Right lobe of liver (tissue), 6 donors: ENCODE data around the gene ARHGAP42. TPM values are rescaled to one million over a fixed set of nuclear protein-coding genes. Genes with fewer than 3 reads are reported as not detected.

Experiments
- ATAC-seq, 4 donors: fragments of 200-7000 bp; cut with Tn5 transposase; one replicate each; pipeline ENCODE4 v1.9.1; 2020; ENCODE audit warnings: mild to moderate bottlenecking in 4 of 4, moderate library complexity in 4 of 4
- DNase-seq, 3 donors: peaks; one replicate each; pipeline ENCODE4 v3.0.0-alpha.2; 2020
- H3K27ac ChIP-seq, 3 donors: fragments of 200-600 bp; one replicate each; pipeline ENCODE4 v1.8.0; 2022
- H3K27me3 ChIP-seq, 2 donors: fragments of 200-600 bp; one replicate each; pipeline ENCODE4 v1.8.0; 2022
- H3K36me3 ChIP-seq, 4 donors: fragments of 200-600 bp; sonication (generic) in 1 of 4; one replicate each; pipeline versions ENCODE4 v1.5.1 to v1.8.0; 2017 to 2022; ENCODE audit warnings: control low read depth in 1 of 4
- H3K4me1 ChIP-seq, 4 donors: fragments of 200-600 bp; sonication (generic) in 1 of 4; one replicate each; pipeline versions ENCODE4 v1.5.1 to v1.8.0; 2017 to 2022; ENCODE audit warnings: control low read depth in 1 of 4
- H3K4me3 ChIP-seq, 3 donors: fragments of 200-600 bp; one replicate each; pipeline ENCODE4 v1.8.0; 2022
- H3K9me3 ChIP-seq, 4 donors: fragments of 200-600 bp; sonication (generic) in 1 of 4; one replicate each; pipeline versions ENCODE4 v1.5.1 to v1.8.0; 2017 to 2022; ENCODE audit warnings: control low read depth in 1 of 4
- POLR2A ChIP-seq: fragments of 450-650 bp; IDR thresholded peaks from one replicate; pipeline ENCODE4 v1.6.1; 2017; ENCODE audit warnings: antibody characterized with exemption, mild to moderate bottlenecking
- WGBS: methylation state at CpG from one replicate; pipeline ENCODE4 v1.1.6; 2018; ENCODE audit warnings: low coverage, low lambda C conversion rate; ENCODE audit not compliant: insufficient coverage; ENCODE audit errors: missing lambda C conversion rate; 5-methylcytosine and 5-hydroxymethylcytosine counted together
- intact Hi-C, 2 donors: fragments of 100-400 bp; cut with DNase I; formaldehyde crosslinking; loops; one replicate each; pipeline versions ENCODE4 v1.11.2 to v1.14.1; 2022
- total RNA-seq, 6 experiments: library from RNA; depleted of rRNA in 2 of 6; stranded (reverse); fragments of >200 nt in 2 of 6; fragmentation: NEBNext Ultra II Directional in 3 of 6; extraction: Animal tissue kit (Norgen Biotek cat#: 25700) in 3 of 6; gene quantifications; one replicate each; pipeline versions ENCODE4 v1.1.0 to v1.2.4, GENCODE V29; 2016 to 2023
- TF ChIP-seq, protein P1 (sequence below), 4 donors: fragments of 200-600 bp in 3 of 4; fragments of 450-650 bp in 1 of 4; IDR thresholded peaks; one replicate each; pipeline versions ENCODE4 v1.5.1 to v1.8.0; 2016 to 2022; ENCODE audit warnings: antibody characterized with exemption in 4 of 4, mild to moderate bottlenecking in 2 of 4
- donor health status: DM: no; HTN: yes; CAD: no.
- donor health status: DM: no; HTN: no; CAD: no.
- donor health status: DM: no; HTN: no; CAD: no.
- donor health status: DM: no; HTN: yes; CAD: no.
- donor health status: DM: no; HTN: yes; CAD: no.

The ARHGAP42 gene
- total RNA-seq, 6 experiments from 2014 or later = 8.7 to 15.8 (median 13.1) TPM

- Histone ChIP-seq H3K4me3 (no peak overlapping the region), H3K9me3 (no peaks in the 10 kb centered on the region), H3K36me3 (no peaks in the 10 kb centered on the region), H3K27me3 (no peaks in the 10 kb centered on the region), H3K27ac (no peak overlapping the region), H3K4me1 (peaks cover 0 to 6% (median 2%) of the 10 kb centered on the region in 4 donors)
- ATAC-seq (no peak), DNase-seq (no peak)
- 44% methylated on average over 4 of the region's 4 CpGs for WGBS
- TF ChIP-seq POLR2A = no peak
- TF ChIP-seq, protein P1, sequence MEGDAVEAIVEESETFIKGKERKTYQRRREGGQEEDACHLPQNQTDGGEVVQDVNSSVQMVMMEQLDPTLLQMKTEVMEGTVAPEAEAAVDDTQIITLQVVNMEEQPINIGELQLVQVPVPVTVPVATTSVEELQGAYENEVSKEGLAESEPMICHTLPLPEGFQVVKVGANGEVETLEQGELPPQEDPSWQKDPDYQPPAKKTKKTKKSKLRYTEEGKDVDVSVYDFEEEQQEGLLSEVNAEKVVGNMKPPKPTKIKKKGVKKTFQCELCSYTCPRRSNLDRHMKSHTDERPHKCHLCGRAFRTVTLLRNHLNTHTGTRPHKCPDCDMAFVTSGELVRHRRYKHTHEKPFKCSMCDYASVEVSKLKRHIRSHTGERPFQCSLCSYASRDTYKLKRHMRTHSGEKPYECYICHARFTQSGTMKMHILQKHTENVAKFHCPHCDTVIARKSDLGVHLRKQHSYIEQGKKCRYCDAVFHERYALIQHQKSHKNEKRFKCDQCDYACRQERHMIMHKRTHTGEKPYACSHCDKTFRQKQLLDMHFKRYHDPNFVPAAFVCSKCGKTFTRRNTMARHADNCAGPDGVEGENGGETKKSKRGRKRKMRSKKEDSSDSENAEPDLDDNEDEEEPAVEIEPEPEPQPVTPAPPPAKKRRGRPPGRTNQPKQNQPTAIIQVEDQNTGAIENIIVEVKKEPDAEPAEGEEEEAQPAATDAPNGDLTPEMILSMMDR (IDR thresholded peaks at IDR 0.05) = no peak
- intact Hi-C loops = loop anchor here in 1 of 2 donors (10.0 kb wide), 1 partner anchor 173 kb away; the partner anchor contains the start of gene ARHGAP42
These were observed 170.3 kb downstream of the ARHGAP42 start for GRCh38 chr11:100857236-100858005.

DNA sequence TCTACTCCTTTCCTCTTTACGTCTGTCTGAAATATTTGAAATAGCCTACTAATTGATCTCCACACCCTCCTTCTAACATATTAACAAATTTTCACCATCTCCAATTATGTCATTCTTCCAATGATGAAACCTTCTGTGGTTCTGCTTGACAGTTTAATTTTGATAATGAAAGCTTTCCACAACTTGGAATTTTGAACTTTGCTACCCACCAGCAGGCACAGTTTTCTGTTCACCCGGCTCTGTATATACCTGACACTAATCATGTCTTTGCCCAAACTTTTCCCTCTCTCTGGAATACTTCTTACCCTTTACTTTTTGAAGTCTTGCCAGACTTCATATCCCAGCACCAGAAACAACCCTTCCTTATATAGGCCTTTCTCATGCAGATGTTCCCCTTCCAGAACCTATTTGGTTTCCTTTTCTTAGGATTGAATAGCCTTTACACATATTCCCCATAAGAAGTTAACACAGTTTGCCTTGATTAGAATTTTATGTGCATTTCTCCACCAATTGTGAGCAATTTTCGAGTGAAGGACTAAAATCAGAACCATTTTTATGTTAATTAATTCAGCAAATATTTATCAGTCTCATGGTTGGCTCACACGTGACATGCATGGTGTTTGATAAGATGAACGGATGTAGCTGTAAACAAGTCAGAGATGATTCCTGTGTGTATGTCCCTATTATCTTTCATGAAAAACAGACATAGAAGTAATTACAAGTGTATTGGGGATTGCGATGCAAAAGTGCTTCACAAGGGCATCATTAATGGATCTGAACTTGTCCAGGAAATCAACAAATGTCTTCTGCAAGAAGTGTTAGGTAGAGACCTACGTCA, 173.4 kb downstream of the ARHGAP42 start:
- intact Hi-C loops = no loop called here
- H3K4me3 ChIP-seq = no peak overlapping the region
- DNase-seq = no peak
- peak overlapping the region in 1 of 3 donors; percentile 1 for H3K27ac ChIP-seq
- TF ChIP-seq, protein P1 (IDR thresholded peaks at IDR 0.05) = no peak
- no peak for TF ChIP-seq POLR2A
- WGBS = 55% methylated on average over 7 of the region's 7 CpGs
- no peaks in the 10 kb centered on the region for H3K27me3 ChIP-seq
- no peaks in the 10 kb centered on the region for H3K36me3 ChIP-seq
- peak in 3 of 4 donors; percentile 32 to 58 (median 42) for ATAC-seq
- H3K4me1 ChIP-seq = peaks cover 0 to 15% (median 2%) of the 10 kb centered on the region in 4 donors
- H3K9me3 ChIP-seq = no peaks in the 10 kb centered on the region

DNA sequence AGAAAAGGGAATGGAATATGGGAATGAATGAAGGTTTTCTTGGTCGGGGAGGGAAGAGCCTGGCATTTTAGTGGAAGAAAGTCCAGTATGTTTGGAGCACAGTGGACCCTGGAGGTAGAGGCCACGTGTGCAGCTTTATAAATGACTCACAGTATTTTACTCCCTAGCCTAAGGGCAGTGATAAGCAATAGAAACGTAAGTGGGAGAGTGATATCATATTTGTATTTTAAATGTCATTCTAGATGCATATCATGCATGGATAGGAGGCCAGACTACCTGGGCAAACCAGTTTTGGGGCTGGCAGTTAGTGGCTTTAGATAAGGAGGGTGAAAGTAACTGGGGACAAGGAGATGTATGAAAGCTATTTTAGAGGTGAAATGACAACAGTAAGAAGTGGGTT, 174.1 kb downstream of the ARHGAP42 start:
- no peak for ATAC-seq
- no peaks in the 10 kb centered on the region for H3K36me3 ChIP-seq
- TF ChIP-seq POLR2A = no peak
- TF ChIP-seq, protein P1 (IDR thresholded peaks at IDR 0.05) = no peak
- H3K9me3 ChIP-seq = no peaks in the 10 kb centered on the region
- no peak overlapping the region for H3K4me3 ChIP-seq
- DNase-seq = no peak
- WGBS = 78% methylated on average over 3 of the region's 3 CpGs
- no peaks in the 10 kb centered on the region for H3K27me3 ChIP-seq
- H3K27ac ChIP-seq = no peak overlapping the region
- H3K4me1 ChIP-seq = peaks cover 0 to 15% (median 2%) of the 10 kb centered on the region in 4 donors
- intact Hi-C loops = no loop called here

DNA sequence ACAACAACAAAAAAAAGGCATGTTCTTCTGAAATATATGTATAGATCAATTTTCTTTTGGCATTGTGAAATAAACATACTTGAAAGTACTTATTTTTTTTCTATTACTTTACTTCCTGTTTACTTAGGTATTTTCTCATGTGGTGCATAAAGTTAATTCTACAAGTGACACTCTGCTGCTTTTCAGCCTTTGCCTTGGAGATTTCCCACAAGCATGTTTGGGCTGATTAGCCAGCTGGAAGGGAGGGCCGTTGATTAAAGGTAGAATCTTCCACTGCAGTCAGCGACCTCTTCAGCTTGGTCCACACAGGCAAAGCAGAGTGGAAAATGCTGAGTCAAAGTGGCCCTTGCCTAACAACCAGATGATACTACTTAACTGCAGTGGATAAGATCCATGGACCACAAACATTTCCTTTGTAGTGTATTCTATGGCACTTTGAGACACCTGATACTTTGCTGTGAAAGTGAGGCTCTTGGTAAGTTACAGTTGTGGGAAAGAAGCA, 176.0 kb downstream of the ARHGAP42 start:
- Histone ChIP-seq H3K36me3 (no peaks in the 10 kb centered on the region), H3K9me3 (no peaks in the 10 kb centered on the region), H3K4me3 (no peak overlapping the region), H3K4me1 (peaks cover 0 to 15% (median 2%) of the 10 kb centered on the region in 4 donors), H3K27me3 (no peaks in the 10 kb centered on the region), H3K27ac (peak overlapping the region in 1 of 3 donors; percentile 34)
- no peak for TF ChIP-seq POLR2A
- TF ChIP-seq, protein P1 (IDR thresholded peaks at IDR 0.05) = no peak
- ATAC-seq = peak; percentile 66 to 96 (median 76)
- intact Hi-C loops = no loop called here
- WGBS = 25% methylated on average over 2 of the region's 2 CpGs
- DNase-seq = peak in 1 of 3 donors; percentile 57
